K562 (cell line): Measurements from ENCODE around the gene INSL3. TPM values are rescaled to one million over a fixed set of nuclear protein-coding genes. Genes with fewer than 3 reads are reported as not detected.

Source experiments
- ARID1B ChIP-seq: fragments of 450-650 bp; IDR thresholded peaks from 2 replicates; pipeline ENCODE4 v1.6.1; 2016; ENCODE audit warnings: antibody characterized with exemption, mild to moderate bottlenecking, inconsistent platforms
- COPS2 ChIP-seq: fragments of 450-650 bp; conservative IDR thresholded peaks from 2 replicates; pipeline ENCODE4 v1.6.1; 2016; ENCODE audit warnings: mild to moderate bottlenecking, moderate library complexity
- DACH1 ChIP-seq: fragments of 450-650 bp; IDR thresholded peaks from 2 replicates; pipeline ENCODE4 v1.6.1; 2018; ENCODE audit not compliant: partially characterized antibody
- DIDO1 ChIP-seq: fragments of 450-650 bp; IDR thresholded peaks from 2 replicates; pipeline ENCODE4 v1.6.1; 2016; ENCODE audit warnings: low read depth, missing biosample characterization, missing genetic modification characterization
- EHMT2 ChIP-seq: fragments of 450-650 bp; IDR thresholded peaks from 2 replicates; pipeline ENCODE4 v1.6.1; 2018; ENCODE audit warnings: antibody characterized with exemption
- ERF ChIP-seq: fragments of 450-650 bp; formaldehyde crosslinking; IDR thresholded peaks from 2 replicates; pipeline ENCODE4 v1.4.0; 2020; ENCODE audit warnings: mild to moderate bottlenecking, mixed read lengths
- GABPB1 ChIP-seq: sonication (generic); formaldehyde crosslinking; IDR thresholded peaks from 2 replicates; pipeline ENCODE4 v1.8.0; 2022; ENCODE audit warnings: mild to moderate bottlenecking, missing genetic modification reagents
- MTA3 ChIP-seq: fragments of 450-650 bp; formaldehyde crosslinking; IDR thresholded peaks from 2 replicates; pipeline ENCODE4 v1.6.1; 2017; ENCODE audit warnings: mild to moderate bottlenecking, borderline replicate concordance
- NCOA6 ChIP-seq: fragments of 450-650 bp; IDR thresholded peaks from 2 replicates; pipeline ENCODE4 v1.6.1; 2017; ENCODE audit warnings: mild to moderate bottlenecking
- POLR2A ChIP-seq: fragments of 450-650 bp; conservative IDR thresholded peaks from 2 replicates; pipeline ENCODE4 v1.6.1; 2016
- SMARCB1 ChIP-seq: IDR thresholded peaks from 2 replicates; pipeline ENCODE4 v1.6.1; 2011; ENCODE audit warnings: improper control_type of control experiment, low read depth; ENCODE audit not compliant: insufficient read length
- polyA plus RNA-seq, 8 experiments: library from polyadenylated mRNA; depleted of rRNA in 4 of 8; stranded (reverse) in 5 of 8; unstranded in 3 of 8; fragments of >200 nt; fragmentation: Nextera tagmentation in 2 of 8; fragmentation: Illumina TruSeq in 1 of 8; extraction: Ambion mirVana in 2 of 8; extraction: Trizol in 1 of 8; gene quantifications; 2 replicates each; pipeline versions ENCODE4 v1.2.1 to v1.2.3, GENCODE V29; 2011 to 2014; ENCODE audit warnings: inconsistent platforms in 1 of 8, missing spikeins in 1 of 8
- total RNA-seq, 7 experiments: library from RNA; depleted of rRNA in 6 of 7; stranded (reverse); fragments of >200 nt in 6 of 7; fragmentation: Illumina TruSeq in 2 of 7; extraction: Trizol in 2 of 7; gene quantifications; 2 replicates each; pipeline versions ENCODE4 v1.2.1 to v1.2.3, GENCODE V29; 2011 to 2021; ENCODE audit warnings: low replicate concordance in 1 of 7
- TF ChIP-seq, protein P1 (sequence below): fragments of 250-450 bp; sonication (Bioruptor Pico); IDR thresholded peaks from 2 replicates; pipeline ENCODE4 v1.8.0; 2021; ENCODE audit warnings: mild to moderate bottlenecking, moderate library complexity
- TF ChIP-seq, protein P2 (sequence below): fragments of 450-650 bp; formaldehyde crosslinking; IDR thresholded peaks from 2 replicates; pipeline ENCODE4 v1.4.0; 2020; ENCODE audit warnings: mild to moderate bottlenecking, moderate library complexity
- TF ChIP-seq, protein P3 (sequence below): fragments of 250-450 bp; sonication (Bioruptor Pico); IDR thresholded peaks from 2 replicates; pipeline ENCODE4 v1.4.0; 2020; ENCODE audit warnings: borderline replicate concordance
- TF ChIP-seq, protein P4 (sequence below): sonication (generic); formaldehyde crosslinking; IDR thresholded peaks from 2 replicates; pipeline ENCODE4 v1.8.0; 2022; ENCODE audit warnings: missing genetic modification reagents, mild to moderate bottlenecking, moderate library complexity, borderline replicate concordance
- TF ChIP-seq, protein P5 (sequence below): fragments of 250-450 bp; sonication (Bioruptor Pico); IDR thresholded peaks from 2 replicates; pipeline ENCODE4 v1.5.0; 2021
- TF ChIP-seq, protein P6 (sequence below): sonication (generic); formaldehyde crosslinking; IDR thresholded peaks from 2 replicates; pipeline ENCODE4 v1.8.0; 2022; ENCODE audit warnings: mild to moderate bottlenecking, missing genetic modification reagents

INSL3 gene
- total and polyA plus RNA-seq, 9 of the 15 experiments (the other 6 are each of a cell fraction or from before 2014, with no cell fraction given), result not detected

DNA sequence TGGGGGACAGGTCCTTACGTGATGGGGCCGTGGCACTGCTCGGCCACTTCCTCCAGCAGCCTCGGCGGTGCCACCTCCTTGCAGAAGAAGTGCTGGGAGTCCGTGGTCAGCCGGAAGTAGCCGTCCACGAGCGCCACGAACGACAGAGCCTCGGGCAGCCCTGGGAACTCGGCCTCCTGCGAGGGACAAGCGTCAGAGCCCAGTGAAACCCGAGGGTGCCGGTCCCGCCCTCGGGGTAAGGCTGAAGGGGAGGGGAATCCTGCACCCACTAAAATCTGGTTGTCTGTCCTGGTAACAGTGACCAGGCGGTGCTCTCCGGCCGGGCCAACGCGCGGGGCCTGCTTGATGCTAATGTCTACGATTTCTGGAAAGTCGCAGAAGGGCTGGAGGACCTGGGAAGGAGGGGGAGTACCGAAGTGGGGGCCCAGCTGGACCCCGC lies 20.1 kb upstream of the INSL3 start (continued):
- TF ChIP-seq, protein P1, sequence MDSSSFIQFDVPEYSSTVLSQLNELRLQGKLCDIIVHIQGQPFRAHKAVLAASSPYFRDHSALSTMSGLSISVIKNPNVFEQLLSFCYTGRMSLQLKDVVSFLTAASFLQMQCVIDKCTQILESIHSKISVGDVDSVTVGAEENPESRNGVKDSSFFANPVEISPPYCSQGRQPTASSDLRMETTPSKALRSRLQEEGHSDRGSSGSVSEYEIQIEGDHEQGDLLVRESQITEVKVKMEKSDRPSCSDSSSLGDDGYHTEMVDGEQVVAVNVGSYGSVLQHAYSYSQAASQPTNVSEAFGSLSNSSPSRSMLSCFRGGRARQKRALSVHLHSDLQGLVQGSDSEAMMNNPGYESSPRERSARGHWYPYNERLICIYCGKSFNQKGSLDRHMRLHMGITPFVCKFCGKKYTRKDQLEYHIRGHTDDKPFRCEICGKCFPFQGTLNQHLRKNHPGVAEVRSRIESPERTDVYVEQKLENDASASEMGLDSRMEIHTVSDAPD (CRISPR knock-in tag), result no peak
- TF ChIP-seq, protein P2, sequence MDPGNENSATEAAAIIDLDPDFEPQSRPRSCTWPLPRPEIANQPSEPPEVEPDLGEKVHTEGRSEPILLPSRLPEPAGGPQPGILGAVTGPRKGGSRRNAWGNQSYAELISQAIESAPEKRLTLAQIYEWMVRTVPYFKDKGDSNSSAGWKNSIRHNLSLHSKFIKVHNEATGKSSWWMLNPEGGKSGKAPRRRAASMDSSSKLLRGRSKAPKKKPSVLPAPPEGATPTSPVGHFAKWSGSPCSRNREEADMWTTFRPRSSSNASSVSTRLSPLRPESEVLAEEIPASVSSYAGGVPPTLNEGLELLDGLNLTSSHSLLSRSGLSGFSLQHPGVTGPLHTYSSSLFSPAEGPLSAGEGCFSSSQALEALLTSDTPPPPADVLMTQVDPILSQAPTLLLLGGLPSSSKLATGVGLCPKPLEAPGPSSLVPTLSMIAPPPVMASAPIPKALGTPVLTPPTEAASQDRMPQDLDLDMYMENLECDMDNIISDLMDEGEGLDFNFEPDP (CRISPR knock-in tag), result no peak
- no peak for TF ChIP-seq POLR2A
- no peak for TF ChIP-seq EHMT2
- no peak for TF ChIP-seq COPS2
- TF ChIP-seq, protein P3, sequence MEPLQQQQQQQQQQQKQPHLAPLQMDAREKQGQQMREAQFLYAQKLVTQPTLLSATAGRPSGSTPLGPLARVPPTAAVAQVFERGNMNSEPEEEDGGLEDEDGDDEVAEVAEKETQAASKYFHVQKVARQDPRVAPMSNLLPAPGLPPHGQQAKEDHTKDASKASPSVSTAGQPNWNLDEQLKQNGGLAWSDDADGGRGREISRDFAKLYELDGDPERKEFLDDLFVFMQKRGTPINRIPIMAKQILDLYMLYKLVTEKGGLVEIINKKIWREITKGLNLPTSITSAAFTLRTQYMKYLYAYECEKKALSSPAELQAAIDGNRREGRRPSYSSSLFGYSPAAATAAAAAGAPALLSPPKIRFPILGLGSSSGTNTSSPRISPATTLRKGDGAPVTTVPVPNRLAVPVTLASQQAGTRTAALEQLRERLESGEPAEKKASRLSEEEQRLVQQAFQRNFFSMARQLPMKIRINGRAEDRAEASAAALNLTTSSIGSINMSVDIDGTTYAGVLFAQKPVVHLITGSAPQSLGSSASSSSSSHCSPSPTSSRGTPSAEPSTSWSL (CRISPR knock-in tag), result no peak
- TF ChIP-seq GABPB1 (CRISPR knock-in tag), result peak; percentile 34; the same call in 1 of the 2 replicates
- TF ChIP-seq MTA3, result 0 out of 2 replicates have a peak, but pooled peaks have one; percentile 56
- TF ChIP-seq DACH1, result no peak
- TF ChIP-seq, protein P4, sequence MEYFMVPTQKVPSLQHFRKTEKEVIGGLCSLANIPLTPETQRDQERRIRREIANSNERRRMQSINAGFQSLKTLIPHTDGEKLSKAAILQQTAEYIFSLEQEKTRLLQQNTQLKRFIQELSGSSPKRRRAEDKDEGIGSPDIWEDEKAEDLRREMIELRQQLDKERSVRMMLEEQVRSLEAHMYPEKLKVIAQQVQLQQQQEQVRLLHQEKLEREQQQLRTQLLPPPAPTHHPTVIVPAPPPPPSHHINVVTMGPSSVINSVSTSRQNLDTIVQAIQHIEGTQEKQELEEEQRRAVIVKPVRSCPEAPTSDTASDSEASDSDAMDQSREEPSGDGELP (CRISPR knock-in tag), result peak; percentile 61
- no peak for TF ChIP-seq DIDO1 (tag)
- no peak for TF ChIP-seq ERF (CRISPR knock-in tag)
- TF ChIP-seq ARID1B, result no peak
- TF ChIP-seq, protein P5, sequence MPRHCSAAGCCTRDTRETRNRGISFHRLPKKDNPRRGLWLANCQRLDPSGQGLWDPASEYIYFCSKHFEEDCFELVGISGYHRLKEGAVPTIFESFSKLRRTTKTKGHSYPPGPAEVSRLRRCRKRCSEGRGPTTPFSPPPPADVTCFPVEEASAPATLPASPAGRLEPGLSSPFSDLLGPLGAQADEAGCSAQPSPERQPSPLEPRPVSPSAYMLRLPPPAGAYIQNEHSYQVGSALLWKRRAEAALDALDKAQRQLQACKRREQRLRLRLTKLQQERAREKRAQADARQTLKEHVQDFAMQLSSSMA, result no peak
- TF ChIP-seq, protein P6, sequence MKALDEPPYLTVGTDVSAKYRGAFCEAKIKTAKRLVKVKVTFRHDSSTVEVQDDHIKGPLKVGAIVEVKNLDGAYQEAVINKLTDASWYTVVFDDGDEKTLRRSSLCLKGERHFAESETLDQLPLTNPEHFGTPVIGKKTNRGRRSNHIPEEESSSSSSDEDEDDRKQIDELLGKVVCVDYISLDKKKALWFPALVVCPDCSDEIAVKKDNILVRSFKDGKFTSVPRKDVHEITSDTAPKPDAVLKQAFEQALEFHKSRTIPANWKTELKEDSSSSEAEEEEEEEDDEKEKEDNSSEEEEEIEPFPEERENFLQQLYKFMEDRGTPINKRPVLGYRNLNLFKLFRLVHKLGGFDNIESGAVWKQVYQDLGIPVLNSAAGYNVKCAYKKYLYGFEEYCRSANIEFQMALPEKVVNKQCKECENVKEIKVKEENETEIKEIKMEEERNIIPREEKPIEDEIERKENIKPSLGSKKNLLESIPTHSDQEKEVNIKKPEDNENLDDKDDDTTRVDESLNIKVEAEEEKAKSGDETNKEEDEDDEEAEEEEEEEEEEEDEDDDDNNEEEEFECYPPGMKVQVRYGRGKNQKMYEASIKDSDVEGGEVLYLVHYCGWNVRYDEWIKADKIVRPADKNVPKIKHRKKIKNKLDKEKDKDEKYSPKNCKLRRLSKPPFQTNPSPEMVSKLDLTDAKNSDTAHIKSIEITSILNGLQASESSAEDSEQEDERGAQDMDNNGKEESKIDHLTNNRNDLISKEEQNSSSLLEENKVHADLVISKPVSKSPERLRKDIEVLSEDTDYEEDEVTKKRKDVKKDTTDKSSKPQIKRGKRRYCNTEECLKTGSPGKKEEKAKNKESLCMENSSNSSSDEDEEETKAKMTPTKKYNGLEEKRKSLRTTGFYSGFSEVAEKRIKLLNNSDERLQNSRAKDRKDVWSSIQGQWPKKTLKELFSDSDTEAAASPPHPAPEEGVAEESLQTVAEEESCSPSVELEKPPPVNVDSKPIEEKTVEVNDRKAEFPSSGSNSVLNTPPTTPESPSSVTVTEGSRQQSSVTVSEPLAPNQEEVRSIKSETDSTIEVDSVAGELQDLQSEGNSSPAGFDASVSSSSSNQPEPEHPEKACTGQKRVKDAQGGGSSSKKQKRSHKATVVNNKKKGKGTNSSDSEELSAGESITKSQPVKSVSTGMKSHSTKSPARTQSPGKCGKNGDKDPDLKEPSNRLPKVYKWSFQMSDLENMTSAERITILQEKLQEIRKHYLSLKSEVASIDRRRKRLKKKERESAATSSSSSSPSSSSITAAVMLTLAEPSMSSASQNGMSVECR (CRISPR knock-in tag), result peak; percentile 56; the same call in 1 of the 2 replicates
- TF ChIP-seq NCOA6, result no peak
- no peak for TF ChIP-seq SMARCB1
